Measurements from ENCODE around the gene KAZN.

The KAZN gene

DNA sequence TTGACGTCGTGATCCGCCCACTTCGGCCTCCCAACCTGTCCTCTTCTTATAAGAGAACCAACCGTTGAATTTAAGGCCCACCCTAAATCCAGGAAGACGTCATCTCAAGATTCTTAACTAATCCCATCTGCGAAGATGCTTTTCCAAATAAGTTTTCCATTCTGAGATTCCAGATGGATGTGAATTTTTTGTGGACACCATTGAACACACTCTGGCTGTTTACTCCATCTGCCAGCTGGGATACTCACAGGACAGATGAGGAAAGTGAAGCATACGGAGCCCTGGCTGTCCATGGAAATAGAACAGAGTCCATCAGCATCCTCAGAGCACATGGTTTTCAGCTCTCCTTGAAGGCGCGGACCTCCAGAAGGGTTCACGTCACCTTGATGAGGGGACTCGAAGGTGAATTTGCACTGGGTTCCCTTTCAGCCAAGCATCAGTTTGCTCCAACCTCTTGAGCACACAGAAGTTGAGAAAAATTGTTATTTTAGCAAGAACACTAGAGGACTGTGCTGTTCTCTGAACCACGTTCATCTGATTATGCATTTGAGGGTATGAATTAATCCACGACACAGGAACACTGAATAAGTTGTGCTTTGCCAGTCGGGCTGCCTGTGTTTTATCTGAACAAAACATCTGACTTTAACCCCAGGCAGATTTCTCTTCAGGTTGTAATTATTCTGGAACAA lies 68.6 kb downstream of the KAZN start:
- Histone ChIP-seq H3K9ac (ENCODE audit: low read length) (no peak overlapping the region), H3K79me1 (ENCODE audit: low read length) (no peaks in the 10 kb centered on the region), H3K4me1 (ENCODE audit: control insufficient read depth in 1 of 2, insufficient read depth in 2 of 2, low read length in 2 of 2) (no peaks in the 10 kb centered on the region), H2AFZ (ENCODE audit: insufficient read depth, low read length, poor library complexity) (no peak overlapping the region), H3K9me3 (ENCODE audit: insufficient read depth, low read depth, low read length) (no peaks in the 10 kb centered on the region), H3K4ac (ENCODE audit: low read depth, low read length) (no peak overlapping the region), H2BK120ac (ENCODE audit: insufficient read depth, low read length, poor library complexity) (no peak overlapping the region), H3K14ac (ENCODE audit: low read length) (no peak overlapping the region), H3K79me2 (ENCODE audit: control insufficient read depth, insufficient read depth, low read length, poor library complexity) (no peaks in the 10 kb centered on the region), H4K91ac (ENCODE audit: low read depth, low read length) (no peak overlapping the region), H2BK12ac (ENCODE audit: low read length) (no peak overlapping the region), H3K23ac (ENCODE audit: low read length) (no peak overlapping the region), H2AK5ac (ENCODE audit: low read length) (no peak overlapping the region), H3K4me3 (ENCODE audit: low read depth, low read length) (no peak overlapping the region), H3K18ac (ENCODE audit: low read length) (no peak overlapping the region), H3K27me3 (ENCODE audit: insufficient read depth, low read length) (no peaks in the 10 kb centered on the region), H4K12ac (ENCODE audit: low read depth, low read length) (no peak overlapping the region), H2BK5ac (ENCODE audit: low read depth, low read length, poor library complexity) (no peak overlapping the region), H4K8ac (ENCODE audit: low read depth, low read length) (no peak overlapping the region), H3K36me3 (ENCODE audit: control insufficient read depth in 1 of 2, insufficient read depth in 2 of 2, low read length in 2 of 2) (no peaks in the 10 kb centered on the region), H3K4me2 (ENCODE audit: low read length) (no peak overlapping the region), H3K27ac (ENCODE audit: low read depth, low read length) (no peak overlapping the region)
- no CpG with 5 or more reads among the region's 15 CpGs for WGBS (ENCODE audit: extremely low coverage, insufficient coverage, insufficient read length)
- no peak for DNase-seq

GRCh38 chr1:14667651-14667984 lies 69.1 kb downstream of the KAZN start:
- H3K79me1 ChIP-seq (ENCODE audit: low read length), result no peaks in the 10 kb centered on the region
- H3K18ac ChIP-seq (ENCODE audit: low read length), result no peak overlapping the region
- no peak overlapping the region for H4K12ac ChIP-seq (ENCODE audit: low read depth, low read length)
- no peak overlapping the region for H2AFZ ChIP-seq (ENCODE audit: insufficient read depth, low read length, poor library complexity)
- no peak overlapping the region for H3K14ac ChIP-seq (ENCODE audit: low read length)
- no peak for DNase-seq
- no peaks in the 10 kb centered on the region for H3K36me3 ChIP-seq (ENCODE audit: control insufficient read depth in 1 of 2, insufficient read depth in 2 of 2, low read length in 2 of 2)
- no peak overlapping the region for H2AK5ac ChIP-seq (ENCODE audit: low read length)
- H3K9me3 ChIP-seq (ENCODE audit: insufficient read depth, low read depth, low read length), result no peaks in the 10 kb centered on the region
- no peak overlapping the region for H3K23ac ChIP-seq (ENCODE audit: low read length)
- no peak overlapping the region for H2BK120ac ChIP-seq (ENCODE audit: insufficient read depth, low read length, poor library complexity)
- no peak overlapping the region for H3K4me3 ChIP-seq (ENCODE audit: low read depth, low read length)
- no peaks in the 10 kb centered on the region for H3K27me3 ChIP-seq (ENCODE audit: insufficient read depth, low read length)
- H2BK12ac ChIP-seq (ENCODE audit: low read length), result no peak overlapping the region
- H3K4me1 ChIP-seq (ENCODE audit: control insufficient read depth in 1 of 2, insufficient read depth in 2 of 2, low read length in 2 of 2), result no peaks in the 10 kb centered on the region
- no peaks in the 10 kb centered on the region for H3K79me2 ChIP-seq (ENCODE audit: control insufficient read depth, insufficient read depth, low read length, poor library complexity)
- H4K91ac ChIP-seq (ENCODE audit: low read depth, low read length), result no peak overlapping the region
- no peak overlapping the region for H3K4me2 ChIP-seq (ENCODE audit: low read length)
- no peak overlapping the region for H3K27ac ChIP-seq (ENCODE audit: low read depth, low read length)
- no peak overlapping the region for H2BK5ac ChIP-seq (ENCODE audit: low read depth, low read length, poor library complexity)
- 100% methylated on average over 1 of the region's 4 CpGs for WGBS (ENCODE audit: extremely low coverage, insufficient coverage, insufficient read length)
- no peak overlapping the region for H3K4ac ChIP-seq (ENCODE audit: low read depth, low read length)
- H3K9ac ChIP-seq (ENCODE audit: low read length), result no peak overlapping the region
- H4K8ac ChIP-seq (ENCODE audit: low read depth, low read length), result no peak overlapping the region

- H4K12ac ChIP-seq (ENCODE audit: low read depth, low read length), result no peak overlapping the region
- no CpG with 5 or more reads among the region's 8 CpGs for WGBS (ENCODE audit: extremely low coverage, insufficient coverage, insufficient read length)
Measured at GRCh38 chr1:14668538-14668937, 70.1 kb downstream of the KAZN start.

DNA sequence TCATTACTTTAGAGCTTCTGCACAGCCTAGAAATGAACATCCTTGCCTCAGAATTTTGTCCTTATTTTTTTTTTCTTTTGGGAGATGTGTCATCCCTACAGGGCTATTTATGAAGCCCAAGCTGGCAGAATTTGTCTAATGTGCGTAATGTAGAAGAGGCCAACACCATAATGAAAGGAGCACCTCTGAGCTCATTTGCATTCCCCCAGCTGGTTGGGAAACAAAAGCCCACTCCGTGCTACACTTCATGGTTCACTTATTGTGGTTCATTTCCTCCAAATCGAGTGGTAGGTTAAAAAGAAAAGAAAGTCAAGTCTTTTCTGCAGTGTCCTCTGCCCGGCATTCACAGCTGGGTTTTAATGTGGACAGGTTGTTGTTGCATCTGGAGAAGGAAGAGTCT lies 73.5 kb downstream of the KAZN start:
- no peak overlapping the region for H3K4ac ChIP-seq (ENCODE audit: low read depth, low read length)
- H3K23ac ChIP-seq (ENCODE audit: low read length), result no peak overlapping the region
- no peaks in the 10 kb centered on the region for H3K4me1 ChIP-seq (ENCODE audit: control insufficient read depth in 1 of 2, insufficient read depth in 2 of 2, low read length in 2 of 2)
- no peak overlapping the region for H4K8ac ChIP-seq (ENCODE audit: low read depth, low read length)
- no peak overlapping the region for H3K4me2 ChIP-seq (ENCODE audit: low read length)
- H3K14ac ChIP-seq (ENCODE audit: low read length), result no peak overlapping the region
- H3K79me1 ChIP-seq (ENCODE audit: low read length), result no peaks in the 10 kb centered on the region
- no peak overlapping the region for H3K4me3 ChIP-seq (ENCODE audit: low read depth, low read length)
- no peaks in the 10 kb centered on the region for H3K36me3 ChIP-seq (ENCODE audit: control insufficient read depth in 1 of 2, insufficient read depth in 2 of 2, low read length in 2 of 2)
- H3K27ac ChIP-seq (ENCODE audit: low read depth, low read length), result no peak overlapping the region
- no peak for DNase-seq
- no peak overlapping the region for H3K9ac ChIP-seq (ENCODE audit: low read length)
- H2AK5ac ChIP-seq (ENCODE audit: low read length), result no peak overlapping the region
- H3K9me3 ChIP-seq (ENCODE audit: insufficient read depth, low read depth, low read length), result peaks cover 2% of the 10 kb centered on the region
- H2BK5ac ChIP-seq (ENCODE audit: low read depth, low read length, poor library complexity), result no peak overlapping the region
- H3K79me2 ChIP-seq (ENCODE audit: control insufficient read depth, insufficient read depth, low read length, poor library complexity), result no peaks in the 10 kb centered on the region
- H4K12ac ChIP-seq (ENCODE audit: low read depth, low read length), result no peak overlapping the region
- no peak overlapping the region for H2BK120ac ChIP-seq (ENCODE audit: insufficient read depth, low read length, poor library complexity)
- no peak overlapping the region for H2AFZ ChIP-seq (ENCODE audit: insufficient read depth, low read length, poor library complexity)
- H3K18ac ChIP-seq (ENCODE audit: low read length), result no peak overlapping the region
- no peaks in the 10 kb centered on the region for H3K27me3 ChIP-seq (ENCODE audit: insufficient read depth, low read length)
- WGBS (ENCODE audit: extremely low coverage, insufficient coverage, insufficient read length), result no CpG with 5 or more reads among the region's 4 CpGs
- no peak overlapping the region for H2BK12ac ChIP-seq (ENCODE audit: low read length)
- H4K91ac ChIP-seq (ENCODE audit: low read depth, low read length), result no peak overlapping the region

More at GRCh38 chr1:14668538-14668937, 70.1 kb downstream of the KAZN start:
- H3K23ac ChIP-seq (ENCODE audit: low read length), result no peak overlapping the region
- no peak overlapping the region for H3K14ac ChIP-seq (ENCODE audit: low read length)
- H2BK5ac ChIP-seq (ENCODE audit: low read depth, low read length, poor library complexity), result no peak overlapping the region
- no peak overlapping the region for H4K91ac ChIP-seq (ENCODE audit: low read depth, low read length)
- no peak for DNase-seq
- no peak overlapping the region for H3K4me3 ChIP-seq (ENCODE audit: low read depth, low read length)
- no peak overlapping the region for H2BK120ac ChIP-seq (ENCODE audit: insufficient read depth, low read length, poor library complexity)
- no peaks in the 10 kb centered on the region for H3K4me1 ChIP-seq (ENCODE audit: control insufficient read depth in 1 of 2, insufficient read depth in 2 of 2, low read length in 2 of 2)
- no peaks in the 10 kb centered on the region for H3K79me2 ChIP-seq (ENCODE audit: control insufficient read depth, insufficient read depth, low read length, poor library complexity)
- H2BK12ac ChIP-seq (ENCODE audit: low read length), result no peak overlapping the region
- no peak overlapping the region for H2AK5ac ChIP-seq (ENCODE audit: low read length)
- H3K79me1 ChIP-seq (ENCODE audit: low read length), result no peaks in the 10 kb centered on the region
- no peak overlapping the region for H3K4me2 ChIP-seq (ENCODE audit: low read length)
- no peak overlapping the region for H4K8ac ChIP-seq (ENCODE audit: low read depth, low read length)
- H2AFZ ChIP-seq (ENCODE audit: insufficient read depth, low read length, poor library complexity), result no peak overlapping the region
- no peaks in the 10 kb centered on the region for H3K36me3 ChIP-seq (ENCODE audit: control insufficient read depth in 1 of 2, insufficient read depth in 2 of 2, low read length in 2 of 2)
- H3K27me3 ChIP-seq (ENCODE audit: insufficient read depth, low read length), result no peaks in the 10 kb centered on the region
- H3K4ac ChIP-seq (ENCODE audit: low read depth, low read length), result no peak overlapping the region
- no peak overlapping the region for H3K18ac ChIP-seq (ENCODE audit: low read length)
- H3K9ac ChIP-seq (ENCODE audit: low read length), result no peak overlapping the region
- no peak overlapping the region for H3K27ac ChIP-seq (ENCODE audit: low read depth, low read length)
- H3K9me3 ChIP-seq (ENCODE audit: insufficient read depth, low read depth, low read length), result no peaks in the 10 kb centered on the region
